GM19397 (cell line): Measurements from ENCODE around the gene ASTL.

Experiments
- ATAC-seq: cut with Tn5 transposase; IDR thresholded peaks from one replicate; pipeline ENCODE4 v1.9.1; 2021; ENCODE audit warnings: mild to moderate bottlenecking, moderate library complexity; ENCODE audit not compliant: unreplicated experiment

ASTL gene

DNA sequence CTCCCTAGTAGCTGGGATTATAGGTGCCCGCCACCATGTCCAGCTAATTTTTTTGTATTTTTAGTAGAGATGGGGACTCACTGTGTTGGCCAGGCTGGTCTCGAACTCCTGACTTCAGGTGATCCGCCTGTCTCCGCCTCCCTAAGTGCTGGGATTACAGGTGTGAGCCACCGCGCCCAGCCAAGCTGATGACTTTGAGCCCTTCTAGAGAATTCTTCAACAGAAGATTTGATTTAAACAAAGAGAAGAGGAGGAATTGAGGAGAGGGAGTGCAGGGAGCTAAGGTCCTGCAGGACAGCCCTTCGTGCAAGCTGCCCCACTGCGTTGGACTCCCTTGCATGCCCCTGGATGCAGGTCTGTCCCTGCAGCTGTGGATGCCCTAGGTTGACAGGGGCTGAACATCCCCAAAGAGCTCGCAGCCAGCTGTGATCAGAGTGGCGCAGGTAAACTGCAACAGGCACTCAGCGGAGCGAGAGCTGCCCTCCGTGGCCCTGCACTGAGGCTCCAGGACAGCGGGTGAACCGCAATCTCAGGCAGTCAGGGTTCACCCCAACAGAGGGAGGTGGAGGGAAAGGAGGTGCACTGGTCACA is 35.6 kb downstream of the ASTL start:
- no peak for ATAC-seq

DNA sequence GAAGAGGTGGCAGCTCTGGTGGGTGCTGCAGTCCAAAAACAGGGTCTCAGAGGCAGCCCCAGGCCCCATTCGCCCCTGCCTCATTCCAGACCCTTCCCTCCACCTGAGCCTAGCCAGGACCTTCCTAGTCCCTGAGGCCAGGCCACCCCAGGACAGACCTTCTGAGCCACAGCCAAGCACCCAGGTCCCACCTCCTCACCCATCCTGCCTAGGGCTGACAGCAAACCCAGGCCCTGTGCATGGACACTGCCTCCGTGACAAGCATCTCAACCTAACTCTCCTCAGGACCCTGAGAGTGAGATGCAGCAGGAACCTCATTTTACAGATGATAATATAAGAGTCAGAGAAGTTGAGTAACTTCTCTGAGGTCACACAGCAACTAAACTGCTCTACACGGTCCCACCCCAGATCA is 37.4 kb downstream of the ASTL start:
- ATAC-seq: no peak

DNA sequence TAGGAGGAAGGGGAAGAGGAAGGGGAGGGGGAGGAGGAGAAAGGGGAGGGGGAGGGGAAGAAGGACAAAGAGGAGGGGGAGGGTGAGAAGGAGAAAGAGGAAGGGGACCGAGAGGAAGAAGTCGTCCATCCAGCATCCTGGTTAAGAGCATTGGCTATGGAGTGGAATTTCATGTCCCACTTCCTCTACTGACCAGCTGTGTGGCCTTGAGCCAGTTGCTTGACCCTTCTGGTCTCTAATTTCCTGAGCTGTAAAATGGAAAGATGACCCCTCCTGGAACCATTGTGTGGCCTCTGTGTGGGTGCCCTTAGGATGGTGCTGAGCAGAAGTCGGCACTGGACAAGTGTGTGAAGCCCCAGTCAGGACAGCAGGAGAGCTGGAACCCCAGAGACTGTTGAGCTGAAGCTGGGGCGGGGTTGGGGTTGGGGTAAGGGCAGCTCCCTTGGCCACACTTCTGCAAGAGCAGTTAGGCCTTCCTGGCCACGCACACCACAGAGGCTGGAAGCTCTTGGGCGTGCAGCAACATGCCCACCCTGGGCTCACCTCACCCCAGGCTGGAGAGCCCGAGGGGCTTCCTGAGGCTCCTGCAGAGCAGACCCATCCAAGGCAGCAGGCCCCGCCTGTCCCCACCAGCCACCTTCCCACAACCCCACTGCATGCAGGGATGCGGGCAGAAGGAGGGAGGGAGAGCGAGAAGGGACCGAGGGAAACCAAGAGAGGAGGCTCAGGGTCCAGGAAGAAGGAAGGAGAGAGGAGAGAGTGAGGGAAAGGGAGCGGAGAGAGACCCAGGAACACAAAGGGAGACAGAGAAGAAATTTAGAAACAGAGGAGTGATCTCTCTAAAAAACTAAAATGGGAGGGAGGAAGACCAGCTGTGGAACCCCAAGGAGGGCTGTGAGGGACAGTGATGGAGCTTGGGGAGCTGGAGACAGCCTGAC is 38.2 kb downstream of the ASTL start:
- ATAC-seq: no peak

DNA sequence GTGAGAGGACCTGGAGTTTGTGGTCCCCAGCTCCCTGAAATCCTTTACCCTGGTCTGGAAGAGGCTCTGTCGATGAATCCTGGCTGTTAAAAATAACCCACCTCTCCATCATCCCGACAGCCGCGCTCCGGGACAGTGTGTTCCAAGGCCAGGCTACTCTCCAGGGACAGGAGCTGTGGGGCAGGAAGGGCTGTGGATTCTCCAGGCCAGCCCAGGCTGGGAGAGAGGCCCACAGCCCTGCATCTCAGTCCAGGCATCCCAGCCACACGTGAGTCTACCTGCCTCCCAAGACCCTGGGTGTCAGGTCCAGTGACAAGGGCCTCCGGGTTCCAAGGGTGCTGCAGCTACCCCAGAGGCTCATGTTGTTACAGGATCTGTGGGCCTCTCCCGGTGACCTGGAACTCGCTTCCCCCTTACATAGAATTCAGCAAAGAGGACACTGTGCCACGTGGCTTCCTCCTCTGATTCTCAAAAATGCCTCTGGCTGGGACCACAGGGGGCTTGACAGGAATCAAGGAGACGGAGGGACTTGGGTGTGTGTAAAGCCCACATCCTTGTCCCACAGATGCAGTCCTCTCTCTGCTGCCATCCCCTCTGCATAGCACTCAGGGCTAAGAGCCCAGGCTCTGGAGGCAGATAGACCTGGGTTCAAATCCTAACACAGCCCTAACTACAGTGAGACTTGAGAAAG is 39.3 kb downstream of the ASTL start:
- ATAC-seq: no peak

DNA sequence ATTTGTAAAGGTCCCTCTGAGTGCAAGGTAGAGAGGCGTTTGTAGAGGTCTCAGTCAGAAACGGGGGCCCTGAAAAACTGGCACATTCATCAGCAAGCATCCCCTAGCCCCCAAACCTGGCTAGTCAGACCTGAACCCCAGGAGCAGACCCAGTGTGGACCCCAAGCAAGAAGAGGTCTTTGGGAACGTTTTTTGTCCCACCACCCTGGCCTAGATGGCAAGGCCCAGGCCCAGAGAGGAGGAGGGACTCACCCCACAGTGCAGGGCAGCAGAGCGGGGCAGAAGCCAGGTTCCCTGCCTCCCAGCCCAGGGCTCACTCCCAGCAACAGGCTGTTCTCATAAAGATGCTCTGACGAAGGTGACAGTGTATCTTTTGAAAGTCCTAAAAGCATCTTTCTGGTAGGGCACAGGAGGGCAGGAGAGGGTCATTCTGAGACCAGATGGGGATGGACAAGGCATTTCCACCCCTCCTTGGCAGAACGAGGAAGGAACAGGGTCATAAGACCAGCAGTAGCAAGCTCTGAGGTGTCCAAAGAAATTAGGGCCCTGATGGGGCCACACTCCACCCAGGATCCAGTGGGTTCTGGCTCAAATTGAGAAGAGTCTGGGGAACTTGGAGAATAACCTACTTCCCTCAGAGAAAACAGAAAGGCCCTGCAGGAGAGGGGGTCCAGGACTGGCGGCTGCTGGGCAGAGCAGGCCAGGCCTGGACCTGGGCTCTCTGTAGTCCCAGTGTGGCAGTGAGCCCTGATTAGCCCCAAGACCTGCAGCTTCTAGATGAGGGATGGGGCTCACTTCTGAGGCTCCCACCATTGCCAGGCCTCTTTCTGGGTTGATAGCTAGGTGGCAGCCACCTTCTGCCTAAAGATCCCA is 40.1 kb downstream of the ASTL start:
- ATAC-seq: no peak

DNA sequence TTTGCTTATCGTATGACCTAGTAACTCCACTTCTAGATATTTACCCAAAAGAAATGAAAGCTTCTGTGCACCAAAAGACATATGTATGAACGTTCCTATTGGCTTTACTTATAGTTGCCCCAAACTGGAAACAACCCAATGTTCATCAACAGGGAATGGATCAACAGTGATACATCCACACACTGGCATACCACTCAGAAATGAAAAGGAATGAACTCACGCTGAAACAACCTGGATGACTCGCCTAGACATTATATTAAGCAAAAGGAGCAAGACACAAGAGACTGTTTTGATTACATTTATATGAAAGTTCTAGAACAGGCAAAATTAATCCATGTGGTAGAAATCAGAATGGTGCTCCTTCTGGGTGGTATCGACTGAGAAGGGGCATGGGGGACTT is 40.9 kb downstream of the ASTL start:
- ATAC-seq: no peak

DNA sequence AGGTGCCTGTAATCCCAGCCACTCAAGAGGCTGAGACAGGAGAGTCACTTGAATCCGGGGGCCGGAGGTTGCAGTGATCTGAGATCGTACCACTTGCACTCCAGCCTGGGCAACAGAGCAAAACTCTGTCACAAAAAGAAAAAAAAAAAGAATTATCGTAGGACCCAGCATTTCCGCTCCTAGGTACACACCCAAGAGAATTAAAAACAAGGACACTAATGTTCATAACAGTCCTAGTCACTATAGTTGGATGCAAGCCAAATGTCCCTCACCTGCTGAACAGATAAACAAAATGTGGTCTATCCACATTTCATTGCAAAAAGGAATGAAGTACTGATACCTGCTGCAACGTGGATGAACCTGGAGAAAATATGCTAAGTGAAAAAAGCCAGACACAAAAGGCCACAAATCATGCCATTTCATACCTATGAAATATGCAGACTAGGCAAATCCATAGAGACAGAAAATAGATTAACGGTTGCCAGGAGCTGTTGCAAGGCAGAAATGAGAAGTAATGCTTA is 43.1 kb downstream of the ASTL start:
- no peak for ATAC-seq

DNA sequence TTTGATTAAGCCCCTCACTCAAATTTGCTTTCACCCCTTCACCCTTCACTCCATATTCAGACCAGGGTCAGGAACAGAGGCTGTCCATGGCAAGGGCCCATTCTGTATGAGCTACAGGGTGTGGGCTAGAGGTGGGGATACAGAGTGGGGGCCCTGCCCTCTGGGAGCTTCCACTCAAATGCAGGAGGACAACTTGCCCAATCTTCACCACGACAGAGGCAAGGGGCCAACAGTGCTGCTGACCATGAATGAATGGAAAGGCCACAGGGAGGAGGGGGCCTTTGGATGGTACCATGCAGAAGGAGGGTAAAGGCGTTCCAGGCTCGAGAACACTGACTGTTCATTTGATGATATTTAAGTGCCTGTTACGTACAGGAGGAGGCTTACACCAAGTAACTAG is 44.8 kb downstream of the ASTL start:
- no peak for ATAC-seq

DNA sequence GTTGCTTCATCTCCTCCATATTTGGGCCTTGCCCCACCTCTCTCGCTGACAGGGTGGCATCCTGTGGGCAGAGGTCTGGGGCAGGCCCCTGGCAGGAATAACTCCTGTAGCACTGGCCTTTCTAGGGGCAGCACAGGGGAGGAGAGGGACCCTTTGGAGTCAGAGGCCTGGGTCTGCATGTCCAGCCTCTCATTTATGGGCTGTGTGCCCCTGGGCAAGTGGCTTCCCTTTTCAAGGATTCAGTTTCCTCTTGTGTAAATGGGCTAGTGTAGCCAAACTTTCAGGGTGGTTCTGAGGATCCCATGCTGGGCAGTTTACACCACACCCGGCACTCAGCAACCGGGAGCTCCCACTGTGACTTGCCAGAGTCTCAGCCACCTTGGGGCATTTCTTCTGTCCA is 45.4 kb downstream of the ASTL start:
- no peak for ATAC-seq

DNA sequence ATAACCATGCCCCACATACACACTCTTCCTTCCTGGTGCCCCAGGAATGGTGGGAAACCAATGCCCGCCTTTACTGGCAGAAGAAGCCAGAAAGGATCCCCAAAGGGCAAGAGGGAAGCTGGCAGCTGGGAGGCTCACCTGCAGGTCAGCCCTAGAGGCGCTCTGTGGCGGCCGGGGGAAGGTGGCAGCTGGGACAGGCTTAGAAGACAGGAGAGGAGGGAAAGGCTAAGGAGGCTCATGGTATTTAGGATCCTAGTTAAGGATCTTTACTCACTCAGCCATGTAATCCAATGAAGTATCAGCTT is 45.8 kb downstream of the ASTL start:
- no peak for ATAC-seq

DNA sequence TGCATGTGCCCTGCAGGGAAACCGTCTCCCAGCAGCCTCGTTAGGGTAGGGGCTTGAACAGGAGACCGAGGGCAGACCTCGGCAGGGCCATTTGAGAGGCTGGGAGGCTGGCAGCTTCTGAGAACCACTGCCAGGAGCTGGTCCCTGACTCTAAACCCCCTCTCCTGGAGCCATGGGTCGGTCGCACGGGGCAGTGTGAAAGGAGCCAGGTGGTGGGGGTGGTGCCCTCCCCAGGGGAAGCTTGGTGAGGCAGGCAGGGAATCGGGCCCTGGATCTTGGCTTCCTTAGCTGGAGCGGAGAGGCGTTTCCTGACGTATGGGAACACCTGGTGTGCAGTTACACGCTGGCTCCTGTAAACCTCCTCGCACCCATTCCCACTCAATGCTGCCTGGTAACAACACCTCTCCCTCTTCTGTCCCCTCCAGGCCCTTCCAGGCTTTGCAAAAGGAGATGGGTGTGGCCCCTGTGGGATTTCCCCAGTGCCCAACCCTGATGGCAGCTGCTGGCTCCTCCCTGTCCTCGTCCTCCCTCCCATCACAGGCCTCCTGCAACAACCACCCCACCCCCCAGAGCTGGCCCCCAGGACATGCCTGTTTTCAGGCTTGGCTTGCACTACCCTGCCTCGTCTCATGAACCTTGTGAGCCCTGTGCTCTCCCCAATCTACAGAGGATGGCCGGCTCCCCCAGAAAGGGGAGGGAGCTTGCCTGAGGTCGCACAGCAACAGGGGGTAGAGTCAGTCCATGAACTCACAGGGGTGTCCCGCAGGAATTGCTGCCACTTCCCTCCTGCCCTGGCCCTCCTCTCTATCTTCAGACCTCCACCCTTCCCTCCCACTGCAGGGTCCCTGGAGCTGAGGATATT is 46.4 kb downstream of the ASTL start:
- no peak for ATAC-seq

DNA sequence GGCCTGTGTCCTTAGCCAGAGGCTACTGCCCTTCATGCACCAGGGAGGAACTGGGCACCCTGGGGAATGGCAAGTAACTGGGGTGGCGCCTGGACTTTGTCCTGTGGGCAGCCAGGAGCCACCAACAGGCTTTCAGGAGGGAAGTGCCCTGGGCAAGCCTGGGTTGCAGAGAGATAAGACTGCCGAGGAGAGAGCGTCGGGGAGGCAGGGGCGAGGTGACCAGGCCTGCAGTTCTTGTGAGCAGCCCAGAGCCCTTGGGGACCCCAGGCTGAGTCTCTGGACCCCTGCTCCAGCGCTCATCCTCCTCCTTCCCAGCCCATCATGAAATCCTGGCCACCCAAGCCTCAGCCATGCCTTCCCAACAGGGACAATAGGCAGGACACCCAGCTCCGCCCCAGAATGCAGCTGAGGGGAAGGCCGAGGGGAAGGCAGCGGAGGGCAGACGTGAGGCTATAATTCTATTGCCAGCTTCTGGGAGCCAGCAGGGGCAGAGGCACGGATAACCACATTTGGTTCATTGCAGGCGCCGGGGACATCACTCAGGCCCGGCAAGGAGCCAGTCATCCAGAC is 47.1 kb downstream of the ASTL start:
- ATAC-seq: no peak

DNA sequence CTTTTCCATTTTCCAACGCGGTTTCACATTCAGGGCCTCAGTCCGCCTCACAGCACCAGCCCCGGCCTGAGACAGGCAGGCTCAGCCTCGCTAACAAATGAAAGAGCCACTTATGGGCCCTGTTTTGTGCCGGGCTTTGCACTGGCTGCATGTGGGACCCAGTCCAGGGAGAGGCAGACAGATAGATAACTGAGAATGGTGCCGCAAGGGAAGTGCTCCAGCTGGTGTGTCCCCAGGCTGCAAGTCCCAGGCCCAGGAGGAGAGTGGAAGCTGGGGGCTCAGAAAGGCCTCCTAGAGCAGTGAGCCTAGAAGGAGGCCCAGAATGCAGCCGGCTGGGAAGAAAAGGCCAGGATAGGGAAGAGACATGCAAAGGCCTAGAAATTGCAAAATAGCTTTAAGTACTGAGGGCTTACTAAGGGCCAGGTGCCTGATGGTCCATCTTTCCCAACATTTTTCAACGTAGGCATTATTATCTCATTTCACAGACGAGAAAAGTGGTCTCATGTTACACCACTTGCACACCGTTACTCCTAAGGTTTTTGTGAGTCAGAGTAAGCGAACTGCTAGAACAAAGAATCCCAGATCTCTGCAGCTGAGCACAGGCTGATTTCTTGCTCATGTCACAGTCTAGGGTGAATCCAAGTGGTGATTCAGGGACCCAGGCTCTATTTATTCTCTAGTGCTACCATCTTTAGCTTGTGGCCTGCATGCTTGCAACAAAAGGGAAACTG is 47.9 kb downstream of the ASTL start:
- ATAC-seq: no peak

DNA sequence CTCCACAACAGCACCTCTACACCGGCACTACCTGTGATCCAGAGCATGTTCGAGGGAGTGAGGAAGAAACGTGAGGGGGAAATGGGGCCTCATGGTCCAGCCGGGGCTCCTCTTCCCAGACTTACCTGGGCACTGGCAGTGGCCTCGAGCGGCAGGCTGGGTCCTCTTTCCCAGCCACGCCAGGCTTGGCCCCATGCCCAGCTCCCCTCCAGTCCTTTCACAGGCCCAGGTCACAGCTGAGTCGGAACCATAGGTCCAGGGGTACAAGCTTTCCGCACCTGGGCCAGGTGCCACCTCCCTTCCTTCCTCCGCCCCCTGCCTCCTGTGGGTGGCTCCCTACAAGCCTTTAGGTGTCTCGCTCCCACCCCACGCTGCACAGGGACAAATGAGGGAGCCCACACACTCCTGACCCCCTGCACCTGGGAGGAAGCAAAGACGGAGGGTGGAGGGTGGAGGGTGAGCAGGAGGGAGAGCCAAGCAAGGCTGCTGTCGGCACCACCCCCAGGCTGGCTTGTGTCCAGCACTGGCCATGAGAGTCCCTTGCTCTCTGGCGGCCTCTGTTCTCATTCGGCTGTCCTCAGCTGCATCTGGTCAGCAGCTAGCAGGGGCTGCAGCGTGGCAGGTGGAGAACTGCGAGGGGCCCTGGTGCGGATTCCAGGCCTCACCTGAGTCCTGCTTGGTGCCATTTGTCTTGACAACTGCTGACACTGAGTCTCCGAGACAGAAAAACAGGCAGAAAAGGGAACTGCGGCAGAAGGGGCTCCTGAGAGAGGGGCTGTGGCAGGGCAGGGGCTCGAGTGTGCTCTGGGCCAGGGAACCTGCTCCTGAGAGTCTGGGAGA is 48.7 kb downstream of the ASTL start:
- no peak for ATAC-seq

DNA sequence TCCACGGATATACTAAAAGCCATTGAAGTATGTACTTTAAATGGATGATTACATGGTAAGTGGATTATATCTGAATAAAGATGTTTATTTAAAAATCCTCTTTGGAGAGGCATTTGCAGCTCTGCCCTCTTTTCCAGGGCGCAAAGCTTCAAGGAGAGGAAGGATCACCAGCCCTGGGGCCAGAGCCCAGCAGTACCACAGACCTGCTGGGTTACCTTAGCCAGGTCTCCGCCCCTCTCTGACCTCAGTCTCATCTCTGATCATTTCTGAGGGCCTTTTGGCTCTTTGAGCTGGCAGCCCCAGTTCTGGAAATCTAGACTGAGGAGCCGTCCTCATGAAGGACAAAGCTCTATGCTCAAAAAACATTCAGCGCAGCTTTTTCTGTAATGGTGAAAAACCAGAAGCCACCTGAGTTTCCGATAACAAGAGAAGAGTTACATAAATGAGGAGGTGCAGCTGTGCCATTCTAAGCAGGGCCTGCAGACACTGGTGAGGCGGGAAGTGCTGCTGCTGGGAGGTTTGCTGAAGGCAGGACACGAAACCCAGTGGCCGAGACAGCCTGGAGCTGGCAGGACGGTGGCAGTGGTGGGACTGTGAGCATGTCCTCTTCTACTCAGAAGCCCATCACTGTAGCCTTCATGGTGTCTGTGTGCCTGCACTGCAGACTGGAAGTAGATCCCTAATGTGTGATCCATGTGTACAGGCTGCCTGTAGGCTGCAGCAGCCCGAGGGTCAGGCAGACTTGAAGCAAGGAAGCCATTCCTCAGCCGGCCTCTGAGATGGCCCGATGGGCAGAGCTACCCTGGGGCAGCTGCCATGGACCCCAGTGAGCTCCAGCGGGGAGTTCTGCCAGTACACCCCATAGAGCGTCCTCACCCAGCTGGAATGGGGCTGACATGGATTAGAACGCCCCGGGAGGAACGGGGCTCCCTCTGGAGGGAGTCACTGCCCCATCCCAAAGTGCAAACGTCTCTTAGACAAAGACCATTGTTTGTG is 49.7 kb downstream of the ASTL start:
- no peak for ATAC-seq

DNA sequence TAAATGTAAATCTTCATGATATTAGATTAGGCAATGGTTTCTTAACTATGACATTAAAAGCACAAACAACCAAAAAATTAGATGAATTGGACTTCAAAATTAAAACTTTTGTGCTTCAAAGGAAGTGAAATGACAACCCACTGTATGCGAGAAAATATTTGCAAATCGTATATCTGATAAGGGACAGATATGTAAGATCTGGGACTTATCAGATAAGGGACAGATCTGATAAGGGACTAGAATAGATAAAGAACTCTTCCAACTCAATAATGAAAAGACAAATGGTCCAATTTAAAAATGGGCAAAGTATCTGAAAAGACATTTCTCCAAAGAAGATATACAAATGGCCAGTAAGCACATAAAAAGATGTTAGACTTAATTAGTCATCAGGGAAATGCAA is 51.2 kb downstream of the ASTL start:
- no peak for ATAC-seq
